Tibial nerve (tissue), 3 donors: ENCODE measurements around the gene ZRANB1.

ENCODE experiments used
- CTCF ChIP-seq, 5 experiments: fragments of 200-600 bp in 3 of 5; fragments of 450-650 bp in 2 of 5; sonication (generic) in 3 of 5; IDR thresholded peaks; one replicate each; pipeline ENCODE4 v1.5.1; 2016 to 2019; ENCODE audit warnings: antibody characterized with exemption in 5 of 5, mild to moderate bottlenecking in 3 of 5, moderate library complexity in 2 of 5
- POLR2A ChIP-seq, 2 donors: fragments of 450-650 bp; IDR thresholded peaks; one replicate each; pipeline ENCODE4 v1.6.1; 2017; ENCODE audit warnings: antibody characterized with exemption in 2 of 2, mild to moderate bottlenecking in 2 of 2, moderate library complexity in 2 of 2

- TF ChIP-seq POLR2A (IDR thresholded peaks at IDR 0.05) (no peak), CTCF (IDR thresholded peaks at IDR 0.05) (no peak)
Observed at GRCh38 chr10:124936813-124937212, 5.1 kb upstream of the ZRANB1 start.
